A549 treated with dexamethasone at 1 μM for 4 hours (cell line): ENCODE measurements around the gene ARSH. TPM values are rescaled to one million over a fixed set of nuclear protein-coding genes. Genes with fewer than 3 reads are reported as not detected.

ENCODE experiments used
- total RNA-seq: library from RNA; stranded (reverse); fragments of 200-300 nt; extraction: Qiagen RNA extraction; gene quantifications from 5 replicates; pipeline ENCODE4 v1.2.3, GENCODE V29; 2022

ARSH gene, protein sequence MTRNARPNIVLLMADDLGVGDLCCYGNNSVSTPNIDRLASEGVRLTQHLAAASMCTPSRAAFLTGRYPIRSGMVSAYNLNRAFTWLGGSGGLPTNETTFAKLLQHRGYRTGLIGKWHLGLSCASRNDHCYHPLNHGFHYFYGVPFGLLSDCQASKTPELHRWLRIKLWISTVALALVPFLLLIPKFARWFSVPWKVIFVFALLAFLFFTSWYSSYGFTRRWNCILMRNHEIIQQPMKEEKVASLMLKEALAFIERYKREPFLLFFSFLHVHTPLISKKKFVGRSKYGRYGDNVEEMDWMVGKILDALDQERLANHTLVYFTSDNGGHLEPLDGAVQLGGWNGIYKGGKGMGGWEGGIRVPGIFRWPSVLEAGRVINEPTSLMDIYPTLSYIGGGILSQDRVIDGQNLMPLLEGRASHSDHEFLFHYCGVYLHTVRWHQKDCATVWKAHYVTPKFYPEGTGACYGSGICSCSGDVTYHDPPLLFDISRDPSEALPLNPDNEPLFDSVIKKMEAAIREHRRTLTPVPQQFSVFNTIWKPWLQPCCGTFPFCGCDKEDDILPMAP
- total RNA-seq = not detected in 5 replicates

DNA sequence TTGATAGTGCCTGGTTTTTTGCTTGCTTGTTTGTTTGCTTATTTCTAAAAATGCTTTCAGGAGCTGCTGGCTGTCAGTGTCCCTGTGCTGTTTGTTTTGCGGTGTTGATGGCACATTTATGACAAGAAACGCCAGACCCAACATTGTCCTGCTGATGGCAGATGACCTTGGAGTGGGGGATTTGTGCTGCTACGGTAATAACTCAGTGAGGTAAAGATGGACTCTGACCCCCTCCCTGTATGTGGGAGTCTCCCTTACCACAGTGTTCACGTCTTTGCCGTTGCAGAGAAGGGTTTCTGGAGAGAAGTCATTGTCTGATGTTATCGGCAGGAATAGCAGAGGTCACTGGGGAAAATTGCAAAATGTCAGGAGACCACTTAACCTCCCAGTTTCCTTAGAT, at the start of gene ARSH:
ARSH (plus strand) TSS at position 52 of the 400 bp plus-strand sequence; CDS start at position 119, 67 bp downstream.

Other genes with a start within 250 kb of the ARSH start
- 3.9 to 6.0 TPM (median 4.9 TPM) in 5 replicates for gene GYG2, start 177.6 kb upstream of the ARSH start, total RNA-seq
- 12.5 to 16.3 TPM (median 14.3 TPM) in 5 replicates for gene ARSD, start 77.2 kb upstream of the ARSH start, total RNA-seq
- gene ARSF, start 34.9 kb downstream of the ARSH start, total RNA-seq = not detected in 5 replicates